IgD-negative memory B cell (primary cell): ENCODE results near the gene TBC1D2B. TPM values are rescaled to one million over a fixed set of nuclear protein-coding genes. Genes with fewer than 3 reads are reported as not detected.

Experiments used
- H3K27ac Mint-ChIP-seq, 3 donors: one replicate each; pipeline ENCODE4 v1.8.0; 2020 to 2022; ENCODE audit warnings: mild to moderate bottlenecking in 3 of 3, mixed read lengths in 3 of 3, moderate library complexity in 1 of 3
- H3K27me3 Mint-ChIP-seq: one replicate; pipeline ENCODE4 v1.8.0; 2021; ENCODE audit warnings: mixed read lengths
- H3K36me3 Mint-ChIP-seq: one replicate; pipeline ENCODE4 v1.8.0; 2020; ENCODE audit warnings: mild to moderate bottlenecking, mixed read lengths
- H3K4me1 Mint-ChIP-seq, 3 donors: one replicate each; pipeline ENCODE4 v1.8.0; 2020 to 2022; ENCODE audit warnings: mixed read lengths in 3 of 3, mild to moderate bottlenecking in 1 of 3
- H3K4me3 Mint-ChIP-seq, 4 donors: one replicate each; pipeline ENCODE4 v1.8.0; 2020 to 2022; ENCODE audit warnings: mild to moderate bottlenecking in 4 of 4, mixed read lengths in 4 of 4, moderate library complexity in 3 of 4
- H3K9me3 Mint-ChIP-seq, 3 donors: one replicate each; pipeline ENCODE4 v1.8.0; 2020 to 2021; ENCODE audit warnings: mixed read lengths in 3 of 3, mild to moderate bottlenecking in 1 of 3
- polyA plus RNA-seq: library from polyadenylated mRNA; unstranded; fragments of 300-500 nt; fragmentation: Illumina TruSeq; gene quantifications from one replicate; pipeline ENCODE4 v1.2.3, GENCODE V29; 2021

TBC1D2B gene
- polyA plus RNA-seq, 1 donor from 2014 or later = 1.7 TPM

GRCh38 chr15:78084449-78084750, 6.9 kb upstream of the TBC1D2B start:
- H3K27me3 Mint-ChIP-seq = no peaks in the 10 kb centered on the region
- no peaks in the 10 kb centered on the region for H3K9me3 Mint-ChIP-seq
- H3K27ac Mint-ChIP-seq = no peak overlapping the region
- H3K4me3 Mint-ChIP-seq = no peak overlapping the region
- peaks cover 0 to 10% (median 7%) of the 10 kb centered on the region in 3 donors for H3K4me1 Mint-ChIP-seq
- no peaks in the 10 kb centered on the region for H3K36me3 Mint-ChIP-seq

GRCh38 chr15:78083687-78084448, 6.4 kb upstream of the TBC1D2B start:
- no peaks in the 10 kb centered on the region for H3K27me3 Mint-ChIP-seq
- H3K4me1 Mint-ChIP-seq = peaks cover 0 to 10% (median 7%) of the 10 kb centered on the region in 3 donors
- no peak overlapping the region for H3K4me3 Mint-ChIP-seq
- no peak overlapping the region for H3K27ac Mint-ChIP-seq
- H3K36me3 Mint-ChIP-seq = no peaks in the 10 kb centered on the region
- H3K9me3 Mint-ChIP-seq = no peaks in the 10 kb centered on the region

DNA sequence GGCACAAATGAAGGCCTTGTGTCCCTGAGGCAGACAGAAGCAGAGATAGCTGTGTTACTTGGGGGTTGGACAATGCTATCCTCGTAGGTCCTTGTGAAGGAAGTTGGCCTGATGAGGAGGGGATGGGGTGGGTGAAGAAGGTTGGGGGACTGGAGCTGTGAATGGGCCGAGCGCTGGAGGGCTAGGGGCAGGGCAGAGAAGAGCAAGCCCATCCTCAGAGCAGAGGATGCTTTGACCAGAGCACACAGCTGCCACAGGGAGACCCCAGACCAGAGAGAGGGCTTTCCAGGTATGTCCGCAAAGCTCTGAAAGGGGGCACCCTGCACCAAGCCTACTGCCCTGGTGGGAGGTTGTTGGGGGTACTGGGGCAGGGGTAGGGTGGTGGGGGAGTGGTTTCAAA, 5.7 kb upstream of the TBC1D2B start:
- Mint-ChIP-seq H3K27ac (peak overlapping the region in 1 of 3 donors; percentile 67), H3K27me3 (no peaks in the 10 kb centered on the region), H3K4me1 (peaks cover under 1 to 7% (median 6%) of the 10 kb centered on the region in 3 donors), H3K9me3 (no peaks in the 10 kb centered on the region), H3K36me3 (no peaks in the 10 kb centered on the region), H3K4me3 (no peak overlapping the region)

DNA sequence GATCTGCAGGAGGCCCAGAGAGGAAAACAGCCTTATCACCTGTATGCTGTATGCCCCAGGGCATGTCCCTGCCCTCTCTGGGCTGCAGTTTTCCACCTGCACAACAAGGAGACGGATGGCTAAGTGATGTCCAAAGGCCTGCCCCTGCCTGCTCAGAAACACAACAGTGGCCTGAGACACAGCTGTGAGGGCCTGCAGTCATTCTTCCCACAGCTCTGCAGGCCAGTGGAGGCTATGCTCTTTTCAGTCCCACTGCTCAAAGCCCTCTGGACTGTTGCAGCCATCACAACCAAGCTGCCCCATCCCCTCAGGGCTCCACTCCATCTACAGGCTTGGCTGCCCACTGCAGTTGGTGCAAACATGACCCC, 5.2 kb upstream of the TBC1D2B start:
- Mint-ChIP-seq H3K36me3 (no peaks in the 10 kb centered on the region), H3K4me1 (peaks cover 5 to 7% (median 5%) of the 10 kb centered on the region in 3 donors), H3K27ac (peak overlapping the region in 1 of 3 donors; percentile 67), H3K4me3 (no peak overlapping the region), H3K27me3 (no peaks in the 10 kb centered on the region), H3K9me3 (no peaks in the 10 kb centered on the region)

DNA sequence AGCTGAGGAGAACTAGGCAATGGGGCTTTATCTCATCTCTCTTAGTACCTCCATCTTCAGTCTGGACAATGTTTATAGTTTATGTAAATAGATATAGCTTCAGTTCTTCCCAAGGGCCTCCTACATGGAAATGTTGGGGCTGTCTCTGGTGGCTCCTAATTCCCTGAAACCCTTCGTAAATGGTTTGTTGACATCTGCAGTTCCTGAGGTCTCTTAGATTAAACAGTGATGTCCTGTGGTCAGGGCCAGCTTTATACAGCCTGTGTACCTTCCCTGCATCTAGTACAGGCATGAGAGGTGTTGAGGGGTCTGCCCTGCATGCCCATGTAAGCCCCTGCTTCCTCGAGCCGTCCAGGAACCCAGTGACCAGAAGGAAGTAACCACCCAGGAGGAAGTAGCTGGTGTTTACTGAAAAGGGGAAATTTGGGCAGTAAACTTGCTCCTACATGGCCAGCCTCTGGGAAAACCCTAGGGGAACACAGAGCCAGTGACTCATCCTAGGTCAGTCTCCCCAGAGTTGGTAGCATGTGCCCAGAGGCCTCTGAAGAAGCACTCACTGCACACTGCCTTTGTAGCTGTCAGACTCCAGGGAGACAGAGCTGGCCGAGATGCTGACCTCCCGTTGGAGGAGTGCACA, 4.7 kb upstream of the TBC1D2B start:
- Mint-ChIP-seq H3K27me3 (no peaks in the 10 kb centered on the region), H3K4me3 (no peak overlapping the region), H3K9me3 (no peaks in the 10 kb centered on the region), H3K27ac (no peak overlapping the region), H3K36me3 (no peaks in the 10 kb centered on the region), H3K4me1 (peaks cover 5 to 7% (median 5%) of the 10 kb centered on the region in 3 donors)

GRCh38 chr15:78080088-78080460, 2.6 kb upstream of the TBC1D2B start:
- H3K4me3 Mint-ChIP-seq = peak overlapping the region in 1 of 4 donors; percentile 73
- H3K36me3 Mint-ChIP-seq = no peaks in the 10 kb centered on the region
- H3K4me1 Mint-ChIP-seq = peaks cover 10 to 16% (median 16%) of the 10 kb centered on the region in 3 donors
- H3K9me3 Mint-ChIP-seq = no peaks in the 10 kb centered on the region
- no peaks in the 10 kb centered on the region for H3K27me3 Mint-ChIP-seq
- peak overlapping the region in 1 of 3 donors; percentile 14 for H3K27ac Mint-ChIP-seq

DNA sequence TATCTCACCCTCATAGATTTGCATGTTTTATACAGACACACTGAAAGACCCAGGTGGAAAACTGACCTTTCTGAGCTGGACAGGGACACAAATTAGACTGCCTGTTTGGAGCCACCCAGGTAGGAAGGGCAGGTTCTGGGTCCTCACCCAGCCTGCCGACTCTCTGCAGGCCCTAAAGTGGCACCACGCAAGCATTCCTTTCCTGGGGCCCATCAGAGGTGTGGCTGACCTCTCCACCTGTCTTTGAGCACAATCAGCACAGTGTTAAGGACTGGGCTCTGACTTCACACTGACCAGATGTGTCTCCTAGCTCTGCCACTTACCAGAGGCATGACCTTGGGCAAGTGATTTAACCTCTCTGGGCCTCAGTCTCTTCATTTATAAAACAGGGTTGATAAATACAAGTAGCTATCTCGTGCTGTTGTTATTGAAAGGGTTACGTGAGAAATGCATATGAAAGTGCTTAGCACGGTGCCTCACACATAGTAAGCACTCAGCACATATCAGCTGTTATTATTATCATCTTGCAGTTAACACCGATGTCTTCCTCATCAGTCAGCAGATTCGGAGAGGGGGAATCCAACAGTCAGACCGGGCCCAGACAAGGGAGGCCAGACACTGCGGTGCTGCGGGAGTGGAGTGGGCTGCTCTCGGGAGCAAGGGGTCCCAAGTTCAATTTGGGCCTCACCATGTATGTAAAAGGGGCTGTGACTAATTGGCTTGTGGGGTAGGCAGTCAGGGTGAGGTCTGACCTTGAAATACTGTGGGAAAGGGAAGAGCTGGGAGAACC, 2.0 kb upstream of the TBC1D2B start:
- Mint-ChIP-seq H3K9me3 (no peaks in the 10 kb centered on the region), H3K27me3 (no peaks in the 10 kb centered on the region), H3K4me1 (peaks cover 10 to 16% (median 16%) of the 10 kb centered on the region in 3 donors), H3K27ac (peak overlapping the region in 1 of 3 donors; percentile 14), H3K4me3 (peak overlapping the region in 1 of 4 donors; percentile 73), H3K36me3 (no peaks in the 10 kb centered on the region)

- Mint-ChIP-seq H3K4me1 (peaks cover 9 to 19% (median 17%) of the 10 kb centered on the region in 3 donors), H3K27me3 (no peaks in the 10 kb centered on the region), H3K36me3 (no peaks in the 10 kb centered on the region), H3K27ac (peak overlapping the region; percentile 76 to 93 (median 88)), H3K4me3 (peak overlapping the region; percentile 83 to 92 (median 88)), H3K9me3 (no peaks in the 10 kb centered on the region)
These were observed 330 bp upstream of the TBC1D2B start for GRCh38 chr15:78077871-78078210.

- Mint-ChIP-seq H3K9me3 (no peaks in the 10 kb centered on the region), H3K4me3 (peak overlapping the region; percentile 92 to 98 (median 98)), H3K27ac (peak overlapping the region; percentile 53 to 92 (median 71)), H3K4me1 (peaks cover 7 to 23% (median 18%) of the 10 kb centered on the region in 3 donors), H3K36me3 (no peaks in the 10 kb centered on the region), H3K27me3 (no peaks in the 10 kb centered on the region)
These were observed 1.1 kb downstream of the TBC1D2B start for GRCh38 chr15:78076231-78077052.

- peaks cover 7 to 23% (median 18%) of the 10 kb centered on the region in 3 donors for H3K4me1 Mint-ChIP-seq
- H3K27ac Mint-ChIP-seq = peak overlapping the region in 2 of 3 donors; percentile 63 to 86
- H3K4me3 Mint-ChIP-seq = peak overlapping the region; percentile 44 to 98 (median 70)
- no peaks in the 10 kb centered on the region for H3K36me3 Mint-ChIP-seq
- H3K27me3 Mint-ChIP-seq = no peaks in the 10 kb centered on the region
- no peaks in the 10 kb centered on the region for H3K9me3 Mint-ChIP-seq
These were observed 1.9 kb downstream of the TBC1D2B start for GRCh38 chr15:78075490-78076230.

GRCh38 chr15:78073046-78073787, 4.3 kb downstream of the TBC1D2B start:
- Mint-ChIP-seq H3K36me3 (no peaks in the 10 kb centered on the region), H3K4me1 (peaks cover 28 to 41% (median 39%) of the 10 kb centered on the region in 3 donors), H3K27me3 (peaks cover 4% of the 10 kb centered on the region), H3K4me3 (peak overlapping the region in 1 of 4 donors; percentile 7), H3K27ac (no peak overlapping the region), H3K9me3 (no peaks in the 10 kb centered on the region)

DNA sequence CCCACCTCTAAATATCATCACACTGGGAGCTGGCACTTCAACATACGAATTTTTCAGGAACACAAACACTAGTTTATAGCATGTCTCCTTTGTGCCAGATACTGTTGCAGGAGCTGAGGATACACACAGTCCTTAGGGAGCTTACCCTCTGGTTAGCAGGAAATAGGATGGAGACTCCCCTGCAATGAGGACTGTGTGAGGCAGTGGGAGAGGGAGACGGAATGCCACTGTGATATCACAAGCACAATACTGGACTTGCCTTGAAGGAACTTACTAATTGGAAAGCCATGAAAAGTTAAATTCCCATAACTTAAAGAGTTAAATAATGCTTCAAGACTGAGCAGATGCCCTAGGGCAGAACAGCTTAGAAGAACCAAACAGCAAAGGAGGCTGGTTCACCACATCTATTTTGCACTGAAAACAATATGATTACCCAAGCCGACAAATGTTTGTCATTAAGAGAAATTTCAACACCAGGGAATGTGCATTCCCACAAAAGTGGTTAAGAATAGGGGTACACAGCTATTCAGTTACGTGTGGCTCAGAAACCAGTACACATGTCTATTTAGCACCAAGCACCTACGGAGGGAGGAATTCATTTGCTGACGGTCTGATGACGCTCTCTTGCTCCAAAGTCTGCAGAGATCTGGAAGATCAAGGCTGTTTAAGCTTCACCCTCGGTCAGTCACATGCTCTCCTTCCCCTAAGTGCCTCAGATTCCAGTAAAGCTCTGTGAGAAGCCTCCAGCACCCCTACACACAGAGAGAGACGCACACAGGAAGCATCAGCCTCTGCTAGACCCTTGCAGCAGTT, 5.2 kb downstream of the TBC1D2B start:
- H3K36me3 Mint-ChIP-seq = no peaks in the 10 kb centered on the region
- H3K27ac Mint-ChIP-seq = no peak overlapping the region
- H3K9me3 Mint-ChIP-seq = no peaks in the 10 kb centered on the region
- peak overlapping the region in 1 of 4 donors; percentile 7 for H3K4me3 Mint-ChIP-seq
- peaks cover 4% of the 10 kb centered on the region for H3K27me3 Mint-ChIP-seq
- H3K4me1 Mint-ChIP-seq = peaks cover 24 to 43% (median 41%) of the 10 kb centered on the region in 3 donors

GRCh38 chr15:78071383-78071782, 6.1 kb downstream of the TBC1D2B start:
- Mint-ChIP-seq H3K9me3 (no peaks in the 10 kb centered on the region), H3K4me3 (no peak overlapping the region), H3K4me1 (peaks cover 21 to 44% (median 44%) of the 10 kb centered on the region in 3 donors), H3K27ac (no peak overlapping the region), H3K36me3 (no peaks in the 10 kb centered on the region), H3K27me3 (peaks cover 5% of the 10 kb centered on the region)
